IMR-90 (cell line): ENCODE results near the gene ACP2. TPM values are rescaled to one million over a fixed set of nuclear protein-coding genes. Genes with fewer than 3 reads are reported as not detected.

Experiments used
- ATAC-seq: fragments of 200-7000 bp; cut with Tn5 transposase; 2 replicates; pipeline ENCODE4 v1.9.1; 2020; ENCODE audit warnings: low read depth, mild to moderate bottlenecking, moderate library complexity
- BruUV-seq: library from RNA; stranded (reverse); fragments of 400-500 nt; replicated peaks from 2 replicates; lab custom pipeline; 2021; lab: Mats Ljungman, UMichigan
- CTCF ChIA-PET: fragments of 300-600 bp; formaldehyde crosslinking; extraction: SDS; loops from one replicate; lab custom pipeline; 2021; ENCODE audit warnings: antibody characterized with exemption; lab: Yijun Ruan, JAX
- POLR2A ChIA-PET: fragments of 300-600 bp; sonication (Branson Sonifier 250); formaldehyde crosslinking; loops from one replicate; lab custom pipeline; 2022; ENCODE audit warnings: antibody characterized with exemption; ENCODE audit not compliant: unreplicated experiment; lab: Charles Lee
- DNase-seq: peaks from one replicate; pipeline ENCODE4 v3.0.0; 2013
- H2AFZ ChIP-seq: replicated peaks from 2 replicates; pipeline ENCODE3; 2013; ENCODE audit warnings: low read length, mild to moderate bottlenecking; ENCODE audit not compliant: poor library complexity
- H2AK5ac ChIP-seq: 2 replicates; pipeline ENCODE4 v1.6.1; 2013; ENCODE audit warnings: low read depth, low read length, inconsistent platforms
- H2AK9ac ChIP-seq: replicated peaks from 2 replicates; pipeline ENCODE3; 2013; ENCODE audit warnings: mild to moderate bottlenecking, low read depth, low read length, moderate library complexity; ENCODE audit not compliant: poor library complexity
- H2BK120ac ChIP-seq: 2 replicates; pipeline ENCODE4 v1.6.1; 2013; ENCODE audit warnings: low read depth, low read length, inconsistent platforms
- H2BK15ac ChIP-seq: 3 replicates; pipeline ENCODE4 v1.6.1; 2013; ENCODE audit warnings: low read depth, low read length, inconsistent platforms
- H2BK20ac ChIP-seq: 2 replicates; pipeline ENCODE4 v1.6.1; 2013; ENCODE audit warnings: low read depth, mild to moderate bottlenecking, inconsistent platforms, low read length, moderate library complexity
- H2BK5ac ChIP-seq: 2 replicates; pipeline ENCODE4 v1.6.1; 2013; ENCODE audit warnings: mild to moderate bottlenecking, low read depth, low read length, inconsistent platforms; ENCODE audit not compliant: poor library complexity, severe bottlenecking
- H3K14ac ChIP-seq: replicated peaks from 2 replicates; pipeline ENCODE4 v1.6.1; 2013; ENCODE audit warnings: low read depth, low read length, inconsistent platforms
- H3K18ac ChIP-seq: 2 replicates; pipeline ENCODE4 v1.6.1; 2013; ENCODE audit warnings: low read depth, low read length, control low read depth
- H3K23ac ChIP-seq: 2 replicates; pipeline ENCODE4 v1.6.1; 2013; ENCODE audit warnings: low read depth, low read length, inconsistent platforms
- H3K27ac ChIP-seq: 2 replicates; pipeline ENCODE4 v1.5.1; 2013; ENCODE audit warnings: mild to moderate bottlenecking, control low read depth, low read length; ENCODE audit not compliant: insufficient read depth
- H3K27me3 ChIP-seq: 2 replicates; pipeline ENCODE4 v1.6.1; 2013; ENCODE audit warnings: low read length; ENCODE audit not compliant: control insufficient read depth, insufficient read depth
- H3K36me3 ChIP-seq: 2 replicates; pipeline ENCODE4 v1.6.1; 2013; ENCODE audit warnings: low read length, mixed read lengths; ENCODE audit not compliant: control insufficient read depth, insufficient read depth
- H3K4ac ChIP-seq: 2 replicates; pipeline ENCODE4 v1.6.1; 2013; ENCODE audit warnings: low read depth, low read length, inconsistent platforms
- H3K4me1 ChIP-seq: 2 replicates; pipeline ENCODE4 v1.6.1; 2013; ENCODE audit warnings: low read length, mixed read lengths; ENCODE audit not compliant: control insufficient read depth, insufficient read depth
- H3K4me2 ChIP-seq: 2 replicates; pipeline ENCODE4 v1.6.1; 2013; ENCODE audit warnings: low read depth, mild to moderate bottlenecking, control low read depth, low read length, moderate library complexity
- H3K4me3 ChIP-seq: 2 replicates; pipeline ENCODE4 v1.5.1; 2013; ENCODE audit warnings: low read depth, mild to moderate bottlenecking, control low read depth, low read length, moderate library complexity; ENCODE audit not compliant: insufficient read depth
- H3K56ac ChIP-seq: 2 replicates; pipeline ENCODE4 v1.6.1; 2013; ENCODE audit warnings: low read length, inconsistent platforms; ENCODE audit not compliant: insufficient read depth; ENCODE audit errors: extremely low read depth
- H3K79me1 ChIP-seq, 2 experiments: 2 replicates each; pipeline ENCODE4 v1.6.1; 2013; ENCODE audit warnings: low read length in 2 of 2, inconsistent platforms in 1 of 2, low read depth in 1 of 2
- H3K9ac ChIP-seq: 2 replicates; pipeline ENCODE4 v1.6.1; 2013; ENCODE audit warnings: low read depth, low read length, control low read depth
- H3K9me1 ChIP-seq: 2 replicates; pipeline ENCODE4 v1.6.1; 2013; ENCODE audit warnings: low read length, inconsistent platforms; ENCODE audit not compliant: insufficient read depth
- H3K9me3 ChIP-seq: 2 replicates; pipeline ENCODE4 v1.6.1; 2013; ENCODE audit warnings: low read length; ENCODE audit not compliant: control insufficient read depth, insufficient read depth
- H4K20me1 ChIP-seq: 2 replicates; pipeline ENCODE4 v1.6.1; 2013; ENCODE audit warnings: low read length, inconsistent platforms; ENCODE audit not compliant: insufficient read depth
- H4K5ac ChIP-seq: 2 replicates; pipeline ENCODE4 v1.6.1; 2013; ENCODE audit warnings: mild to moderate bottlenecking, low read depth, low read length, control low read depth
- H4K8ac ChIP-seq, 2 experiments: 2 replicates each; pipeline ENCODE4 v1.6.1; 2013; ENCODE audit warnings: low read depth in 2 of 2, low read length in 2 of 2, control low read depth in 1 of 2, inconsistent platforms in 1 of 2
- H4K91ac ChIP-seq: 2 replicates; pipeline ENCODE4 v1.6.1; 2013; ENCODE audit warnings: low read depth, low read length, inconsistent platforms; ENCODE audit not compliant: insufficient read depth
- CEBPB ChIP-seq: IDR thresholded peaks from 2 replicates; pipeline ENCODE4 v1.6.1; 2012; ENCODE audit warnings: low read depth, low read length, improper control_type of control experiment
- MXI1 ChIP-seq: IDR thresholded peaks from 2 replicates; pipeline ENCODE4 v1.6.1; 2012; ENCODE audit warnings: low read depth, mild to moderate bottlenecking, low read length, moderate library complexity, borderline replicate concordance
- NFE2L2 ChIP-seq: fragments of 150-350 bp; IDR thresholded peaks from 2 replicates; pipeline ENCODE4 v1.6.1; 2016; ENCODE audit warnings: low read depth, mild to moderate bottlenecking, low read length
- POLR2A ChIP-seq: IDR thresholded peaks from 2 replicates; pipeline ENCODE4 v1.6.1; 2012; ENCODE audit warnings: mild to moderate bottlenecking, low read depth, low read length
- RCOR1 ChIP-seq: IDR thresholded peaks from 2 replicates; pipeline ENCODE4 v1.6.1; 2012; ENCODE audit warnings: mild to moderate bottlenecking, low read length, improper control_type of control experiment; ENCODE audit not compliant: insufficient replicate concordance
- RFX5 ChIP-seq: IDR thresholded peaks from 2 replicates; pipeline ENCODE4 v1.8.0; 2012; ENCODE audit warnings: low read depth, mild to moderate bottlenecking, low read length, moderate library complexity
- WGBS, 2 experiments: methylation state at CpG; one replicate each; pipeline versions ENCODE4 v1.1.5 to v1.1.7; 2013; ENCODE audit warnings: missing lambda C conversion rate in 2 of 2; ENCODE audit not compliant: insufficient read length in 1 of 2; ENCODE audit errors: extremely low coverage in 2 of 2; 5-methylcytosine and 5-hydroxymethylcytosine counted together
- dilution Hi-C: fragments of 300-500 bp; cut with HindIII; formaldehyde crosslinking; loops from one replicate; pipeline ENCODE4 v1.14.3; 2018; ENCODE audit warnings: low sequenced_read_pairs; ENCODE audit not compliant: unreplicated experiment
- in situ Hi-C: fragments of 300-500 bp; cut with MboI; formaldehyde crosslinking; loops from 3 replicates; pipeline ENCODE4 v1.14.3; 2019; ENCODE audit warnings: low sequenced_read_pairs, inconsistent platforms, mixed read lengths
- intact Hi-C: fragments of 100-400 bp; cut with micrococcal nuclease; formaldehyde crosslinking; loops from 2 replicates; pipeline ENCODE4 v1.10.0; 2022
- polyA plus RNA-seq, 3 experiments: library from polyadenylated mRNA; depleted of rRNA; stranded (reverse); fragments of >200 nt; gene quantifications; 2 replicates each; pipeline ENCODE4 v1.2.3, GENCODE V29; 2012; ENCODE audit warnings: low replicate concordance in 1 of 3
- total RNA-seq: library from RNA; depleted of rRNA; stranded (reverse); fragments of >200 nt; gene quantifications from 2 replicates; pipeline ENCODE4 v1.2.3, GENCODE V29; 2012
- TF ChIP-seq, protein P1 (sequence below): fragments of 150-350 bp; IDR thresholded peaks from 2 replicates; pipeline ENCODE4 v1.6.1; 2017; ENCODE audit warnings: mild to moderate bottlenecking, antibody characterized with exemption, low read length, low read depth

ACP2 gene
- total and polyA plus RNA-seq, 2 of the 4 experiments (the other 2 are of a cell fraction): 17.7 to 23.6 TPM

DNA sequence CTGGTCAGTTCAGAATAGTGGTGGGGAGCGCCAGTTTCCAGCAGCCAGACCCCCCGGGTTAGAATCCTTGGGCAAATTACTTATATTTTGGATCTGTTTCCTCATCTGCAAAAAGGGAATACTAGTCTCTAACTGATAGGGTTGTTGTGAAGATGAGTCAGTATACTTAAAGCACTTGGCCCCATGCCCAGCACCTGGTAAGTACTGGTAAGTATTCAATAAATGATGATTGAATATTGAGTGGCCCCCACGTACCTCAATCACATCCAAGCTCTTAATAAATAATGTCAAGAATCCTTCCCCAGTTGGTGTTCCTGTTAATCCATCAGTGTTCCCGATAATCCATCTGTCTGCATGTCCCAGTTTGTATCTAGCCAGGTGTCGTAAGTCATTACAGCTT is 12.1 kb downstream of the ACP2 start:
- DNase-seq: peak; percentile 68
- intact Hi-C loops: no loop called here
- dilution Hi-C loops: no loop called here
- no peak overlapping the region for H3K4ac ChIP-seq
- no peak overlapping the region for H2BK20ac ChIP-seq
- in situ Hi-C loops: no loop called here
- no peak overlapping the region for H2AK9ac ChIP-seq
- H3K27ac ChIP-seq: no peak overlapping the region
- no peak overlapping the region for H4K8ac ChIP-seq
- H2AK5ac ChIP-seq: no peak overlapping the region
- no peak overlapping the region for H3K56ac ChIP-seq
- H4K91ac ChIP-seq: no peak overlapping the region
- ATAC-seq: no peak
- H4K5ac ChIP-seq: no peak overlapping the region
- no peak overlapping the region for H3K23ac ChIP-seq
- no peak overlapping the region for H2BK5ac ChIP-seq
- H3K9me3 ChIP-seq: no peaks in the 10 kb centered on the region
- peaks cover 4% of the 10 kb centered on the region; the same call in 1 of the 2 replicates for H3K9me1 ChIP-seq
- peaks cover 46% of the 10 kb centered on the region for H3K36me3 ChIP-seq
- H3K18ac ChIP-seq: no peak overlapping the region
- H2BK15ac ChIP-seq: no peak overlapping the region
- no peak overlapping the region for H3K4me3 ChIP-seq
- H3K27me3 ChIP-seq: no peaks in the 10 kb centered on the region
- H3K9ac ChIP-seq: no peak overlapping the region
- no peaks in the 10 kb centered on the region; the same call in 1 of the 2 replicates for H4K20me1 ChIP-seq
- H2BK120ac ChIP-seq: no peak overlapping the region
- H2AFZ ChIP-seq: no peak overlapping the region
- ChIA-PET CTCF (interaction anchor here (1.1 kb wide), 1 partner anchor 21 kb away, joined by 3 read pairs; the partner anchor contains the start of gene DDB2), POLR2A (no interaction called here)
- H3K4me2 ChIP-seq: no peak overlapping the region
- WGBS, 2 experiments: no CpG with 5 or more reads among the region's 5 CpGs
- peaks cover 14% of the 10 kb centered on the region for H3K4me1 ChIP-seq
- H3K14ac ChIP-seq: no peak overlapping the region
- TSS peak; percentile 32 for BruUV-seq
- H3K79me1 ChIP-seq: peaks cover 4 to 37% of the 10 kb centered on the region in 2 experiments; a peak in 3 of 4 replicates
- TF ChIP-seq, protein P1, sequence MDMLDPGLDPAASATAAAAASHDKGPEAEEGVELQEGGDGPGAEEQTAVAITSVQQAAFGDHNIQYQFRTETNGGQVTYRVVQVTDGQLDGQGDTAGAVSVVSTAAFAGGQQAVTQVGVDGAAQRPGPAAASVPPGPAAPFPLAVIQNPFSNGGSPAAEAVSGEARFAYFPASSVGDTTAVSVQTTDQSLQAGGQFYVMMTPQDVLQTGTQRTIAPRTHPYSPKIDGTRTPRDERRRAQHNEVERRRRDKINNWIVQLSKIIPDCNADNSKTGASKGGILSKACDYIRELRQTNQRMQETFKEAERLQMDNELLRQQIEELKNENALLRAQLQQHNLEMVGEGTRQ: no peak
- no peak for TF ChIP-seq MXI1
- no peak for TF ChIP-seq RCOR1
- no peak for TF ChIP-seq POLR2A
- TF ChIP-seq CEBPB: no peak
- TF ChIP-seq NFE2L2: no peak
- TF ChIP-seq RFX5: no peak
